Hepatocyte (in vitro differentiated cells): ENCODE measurements around the gene MBNL1.

Experiments used
- EZH2 ChIP-seq: fragments of 200-600 bp; sonication (generic); IDR thresholded peaks from 2 replicates; pipeline ENCODE4 v1.6.1; 2016; ENCODE audit warnings: antibody characterized with exemption, mild to moderate bottlenecking, borderline replicate concordance
- EZH2phosphoT487 ChIP-seq: fragments of 200-600 bp; sonication (generic); IDR thresholded peaks from one replicate; pipeline ENCODE4 v1.6.1; 2018; ENCODE audit warnings: antibody characterized with exemption, mild to moderate bottlenecking, low read depth, moderate library complexity; ENCODE audit not compliant: unreplicated experiment, severe bottlenecking
- TF ChIP-seq, protein P1 (sequence below): fragments of 200-600 bp; sonication (generic); IDR thresholded peaks from 2 replicates; pipeline ENCODE4 v1.5.1; 2016; ENCODE audit warnings: antibody characterized with exemption, mild to moderate bottlenecking; ENCODE audit not compliant: poor library complexity

DNA sequence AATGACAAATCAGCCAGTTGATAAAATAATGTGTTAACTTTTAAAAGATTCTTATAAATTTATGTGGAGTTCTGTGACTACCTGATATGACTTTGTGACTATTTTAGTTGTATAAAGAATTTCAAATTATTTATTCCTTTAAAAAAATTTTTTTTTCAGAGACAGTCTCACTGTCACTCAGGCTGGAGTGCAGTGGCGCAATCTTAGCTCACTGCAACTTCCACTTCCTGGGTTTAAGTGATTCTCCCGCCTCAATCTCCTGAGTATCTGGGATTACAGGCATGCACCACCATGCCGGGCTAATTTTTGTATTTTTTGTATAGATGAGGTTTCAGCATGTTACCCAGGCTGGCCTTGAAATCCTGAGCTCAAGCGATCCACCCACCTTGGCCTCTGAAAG lies 48.5 kb downstream of the MBNL1 start:
- TF ChIP-seq, protein P1, sequence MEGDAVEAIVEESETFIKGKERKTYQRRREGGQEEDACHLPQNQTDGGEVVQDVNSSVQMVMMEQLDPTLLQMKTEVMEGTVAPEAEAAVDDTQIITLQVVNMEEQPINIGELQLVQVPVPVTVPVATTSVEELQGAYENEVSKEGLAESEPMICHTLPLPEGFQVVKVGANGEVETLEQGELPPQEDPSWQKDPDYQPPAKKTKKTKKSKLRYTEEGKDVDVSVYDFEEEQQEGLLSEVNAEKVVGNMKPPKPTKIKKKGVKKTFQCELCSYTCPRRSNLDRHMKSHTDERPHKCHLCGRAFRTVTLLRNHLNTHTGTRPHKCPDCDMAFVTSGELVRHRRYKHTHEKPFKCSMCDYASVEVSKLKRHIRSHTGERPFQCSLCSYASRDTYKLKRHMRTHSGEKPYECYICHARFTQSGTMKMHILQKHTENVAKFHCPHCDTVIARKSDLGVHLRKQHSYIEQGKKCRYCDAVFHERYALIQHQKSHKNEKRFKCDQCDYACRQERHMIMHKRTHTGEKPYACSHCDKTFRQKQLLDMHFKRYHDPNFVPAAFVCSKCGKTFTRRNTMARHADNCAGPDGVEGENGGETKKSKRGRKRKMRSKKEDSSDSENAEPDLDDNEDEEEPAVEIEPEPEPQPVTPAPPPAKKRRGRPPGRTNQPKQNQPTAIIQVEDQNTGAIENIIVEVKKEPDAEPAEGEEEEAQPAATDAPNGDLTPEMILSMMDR = no peak
- no peak for TF ChIP-seq EZH2
- no peak for TF ChIP-seq EZH2phosphoT487
